SU-DHL-6 (cell line): ENCODE data around the gene BPIFB3.

Source experiments
- H2AFZ ChIP-seq: fragments of 200-600 bp; sonication (generic); 2 replicates; pipeline ENCODE4 v1.6.1; 2014; ENCODE audit warnings: low read depth, mild to moderate bottlenecking, moderate library complexity, mixed read lengths, antibody characterized with exemption, low read length; ENCODE audit not compliant: severe bottlenecking
- H3F3A ChIP-seq: fragments of 200-600 bp; shearing (Covaris generic); 2 replicates; pipeline ENCODE4 v1.6.0; 2016; ENCODE audit warnings: antibody characterized with exemption, mild to moderate bottlenecking; ENCODE audit not compliant: insufficient read depth
- H3K27ac ChIP-seq: fragments of 200-600 bp; sonication (generic); 2 replicates; pipeline ENCODE4 v1.5.1; 2016; ENCODE audit warnings: low read depth, mild to moderate bottlenecking, low read length, moderate library complexity, mixed read lengths
- H3K27me3 ChIP-seq: fragments of 200-600 bp; sonication (generic), shearing (Covaris generic); 2 replicates; pipeline ENCODE4 v1.6.0; 2014; ENCODE audit warnings: mild to moderate bottlenecking, low read length
- H3K36me3 ChIP-seq: fragments of 200-600 bp; sonication (generic); 2 replicates; pipeline ENCODE4 v1.6.1; 2014; ENCODE audit warnings: mild to moderate bottlenecking, low read length, mixed read lengths
- H3K4me2 ChIP-seq: fragments of 300-600, 200-600 bp; shearing (Covaris generic), sonication (generic); 2 replicates; pipeline ENCODE4 v1.6.0; 2014; ENCODE audit warnings: low read length, low read depth, mild to moderate bottlenecking; ENCODE audit not compliant: poor library complexity, severe bottlenecking
- H3K4me3 ChIP-seq: fragments of 200-600 bp; sonication (generic); 2 replicates; pipeline ENCODE4 v1.5.1; 2014; ENCODE audit warnings: antibody characterized with exemption, low read length, mild to moderate bottlenecking, mixed read lengths; ENCODE audit not compliant: insufficient read depth, poor library complexity, severe bottlenecking
- H3K79me2 ChIP-seq: fragments of 200-600 bp; sonication (generic); 2 replicates; pipeline ENCODE4 v1.6.1; 2014; ENCODE audit warnings: mild to moderate bottlenecking, low read length, moderate library complexity; ENCODE audit not compliant: insufficient read depth
- H3K9ac ChIP-seq: fragments of 200-600 bp; sonication (generic); 2 replicates; pipeline ENCODE4 v1.7.0; 2014; ENCODE audit warnings: mild to moderate bottlenecking, low read length
- H3K9me2 ChIP-seq: fragments of 200-600 bp; sonication (generic); replicated peaks from 2 replicates; pipeline ENCODE4 v1.6.1; 2014; ENCODE audit warnings: low read length; ENCODE audit not compliant: insufficient read depth
- H3K9me3 ChIP-seq: fragments of 200-600 bp; sonication (generic); 2 replicates; pipeline ENCODE4 v1.6.1; 2014; ENCODE audit warnings: low read length, mixed read lengths; ENCODE audit not compliant: insufficient read depth
- H4K20me1 ChIP-seq: fragments of 200-600 bp; sonication (generic); 2 replicates; pipeline ENCODE4 v1.6.1; 2014; ENCODE audit warnings: low read depth, mild to moderate bottlenecking, antibody characterized with exemption, low read length, moderate library complexity, mixed read lengths
- CTCF ChIP-seq: fragments of 200-600 bp; sonication (generic); IDR thresholded peaks from one replicate; pipeline ENCODE4 v1.5.1; 2017; ENCODE audit warnings: antibody characterized with exemption, mild to moderate bottlenecking, low read length, moderate library complexity; ENCODE audit not compliant: insufficient read depth, poor library complexity, severe bottlenecking
- EZH2phosphoT487 ChIP-seq: fragments of 200-600 bp; sonication (generic), shearing (Covaris generic); conservative IDR thresholded peaks from 2 replicates; pipeline ENCODE4 v1.6.1; 2018; ENCODE audit warnings: mild to moderate bottlenecking, antibody characterized with exemption, low read length, moderate library complexity, mixed read lengths

Gene BPIFB3

DNA sequence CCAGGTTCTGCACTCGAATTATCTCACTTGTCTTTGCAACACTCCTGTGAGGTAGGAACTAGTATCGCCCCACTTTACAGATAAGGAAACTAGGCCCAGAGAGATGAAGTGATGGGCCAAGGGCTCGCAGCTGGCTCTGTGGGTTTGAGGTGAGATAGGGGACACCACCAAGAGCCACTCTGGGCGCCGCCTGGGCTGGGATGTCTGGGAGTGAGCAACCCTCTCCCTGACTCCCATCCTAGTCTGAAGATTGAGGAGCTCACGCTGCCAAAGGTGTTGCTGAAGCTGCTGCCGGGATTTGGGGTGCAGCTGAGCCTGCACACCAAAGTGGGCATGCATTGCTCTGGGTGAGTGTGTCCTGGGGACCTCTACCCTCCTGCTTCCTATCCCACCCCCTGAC is 5.4 kb downstream of the BPIFB3 start:
- Histone ChIP-seq H3K79me2 (no peaks in the 10 kb centered on the region), H3K27me3 (no peaks in the 10 kb centered on the region), H3K27ac (no peak overlapping the region), H3K4me3 (no peak overlapping the region), H3F3A (no peaks in the 10 kb centered on the region), H3K9me2 (no peaks in the 10 kb centered on the region), H3K9ac (no peak overlapping the region), H2AFZ (no peak overlapping the region), H3K36me3 (no peaks in the 10 kb centered on the region), H4K20me1 (no peaks in the 10 kb centered on the region), H3K4me2 (no peak overlapping the region), H3K9me3 (no peaks in the 10 kb centered on the region)
- TF ChIP-seq CTCF (no peak), EZH2phosphoT487 (no peak)

DNA sequence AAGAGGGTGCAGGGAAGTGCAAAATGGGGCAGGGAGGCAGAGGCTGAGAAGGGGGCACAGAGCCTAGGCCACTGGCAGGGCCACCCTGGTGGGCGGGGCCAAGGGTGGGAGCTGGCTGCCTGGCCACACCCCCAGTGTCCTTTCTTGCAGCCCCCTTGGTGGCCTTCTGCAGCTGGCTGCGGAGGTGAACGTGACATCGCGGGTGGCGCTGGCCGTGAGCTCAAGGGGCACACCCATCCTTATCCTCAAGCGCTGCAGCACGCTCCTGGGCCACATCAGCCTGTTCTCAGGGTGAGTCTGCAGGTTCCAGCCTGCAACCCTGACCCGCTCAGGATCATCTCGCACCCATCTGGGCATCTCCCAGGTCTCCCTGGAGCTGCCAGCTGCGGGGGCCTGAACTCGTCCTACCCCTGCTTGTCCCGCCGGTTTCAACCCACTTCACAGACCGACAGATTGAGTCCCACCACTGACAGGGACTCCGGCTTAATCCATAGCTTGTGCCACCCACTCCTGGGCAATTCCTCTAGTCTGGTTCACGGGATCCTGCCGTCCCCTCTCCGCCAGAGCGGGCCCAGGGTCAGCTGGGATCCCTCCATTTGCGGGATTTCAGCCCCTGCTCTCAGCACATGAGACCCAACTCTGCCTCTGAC is 6.2 kb downstream of the BPIFB3 start:
- H3K79me2 ChIP-seq, result no peaks in the 10 kb centered on the region
- H3K9me3 ChIP-seq, result no peaks in the 10 kb centered on the region
- H3K9me2 ChIP-seq, result no peaks in the 10 kb centered on the region
- no peak overlapping the region for H3K9ac ChIP-seq
- no peaks in the 10 kb centered on the region for H3K36me3 ChIP-seq
- TF ChIP-seq EZH2phosphoT487, result no peak
- no peak for TF ChIP-seq CTCF
- no peak overlapping the region for H3K27ac ChIP-seq
- H3K4me3 ChIP-seq, result no peak overlapping the region
- H3K4me2 ChIP-seq, result no peak overlapping the region
- H4K20me1 ChIP-seq, result no peaks in the 10 kb centered on the region
- H2AFZ ChIP-seq, result no peak overlapping the region
- no peaks in the 10 kb centered on the region for H3K27me3 ChIP-seq
- H3F3A ChIP-seq, result no peaks in the 10 kb centered on the region

GRCh38 chr20:33061658-33062028 is 7.9 kb downstream of the BPIFB3 start:
- H3F3A ChIP-seq, result no peaks in the 10 kb centered on the region
- TF ChIP-seq EZH2phosphoT487 (no peak), CTCF (no peak)
- H3K4me2 ChIP-seq, result no peak overlapping the region
- no peaks in the 10 kb centered on the region for H3K79me2 ChIP-seq
- no peak overlapping the region for H3K9ac ChIP-seq
- H4K20me1 ChIP-seq, result no peaks in the 10 kb centered on the region
- no peak overlapping the region for H3K27ac ChIP-seq
- H3K9me3 ChIP-seq, result no peaks in the 10 kb centered on the region
- H3K9me2 ChIP-seq, result no peaks in the 10 kb centered on the region
- no peak overlapping the region for H2AFZ ChIP-seq
- no peaks in the 10 kb centered on the region for H3K27me3 ChIP-seq
- no peak overlapping the region for H3K4me3 ChIP-seq
- H3K36me3 ChIP-seq, result no peaks in the 10 kb centered on the region
